GM12875 (cell line): ENCODE data around the gene FAM110A.

Experiments
- H3K4me3 ChIP-seq: one replicate; pipeline ENCODE4 v1.5.1; 2011; ENCODE audit warnings: low read depth, low read length, control low read depth
- TF ChIP-seq, protein P1 (sequence below): IDR thresholded peaks from 2 replicates; pipeline ENCODE4 v1.5.1; 2011; ENCODE audit warnings: low read depth, mild to moderate bottlenecking, control low read depth, inconsistent platforms, low read length, moderate library complexity, borderline replicate concordance; ENCODE audit not compliant: insufficient read depth

The FAM110A gene

DNA sequence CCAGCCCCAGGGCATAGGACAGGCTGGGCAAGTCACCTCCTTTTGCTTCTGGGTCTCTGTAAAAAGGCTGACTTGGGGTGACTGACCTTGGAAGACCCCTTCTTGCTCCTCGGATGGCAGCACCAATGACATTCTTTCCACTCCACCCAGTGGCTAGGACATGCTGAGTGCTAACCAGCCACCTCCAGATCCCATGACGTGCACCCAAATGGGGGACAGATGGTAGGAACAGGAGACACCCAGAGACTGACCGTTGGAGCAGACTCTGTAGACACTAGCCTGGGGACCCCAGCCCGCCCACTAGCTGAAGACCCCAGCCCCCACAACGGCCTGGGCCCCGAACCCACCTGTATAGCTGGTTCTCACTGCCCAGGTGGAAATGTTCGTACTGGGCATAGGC, 44.3 kb downstream of the FAM110A start:
- H3K4me3 ChIP-seq = no peak overlapping the region
- TF ChIP-seq, protein P1, sequence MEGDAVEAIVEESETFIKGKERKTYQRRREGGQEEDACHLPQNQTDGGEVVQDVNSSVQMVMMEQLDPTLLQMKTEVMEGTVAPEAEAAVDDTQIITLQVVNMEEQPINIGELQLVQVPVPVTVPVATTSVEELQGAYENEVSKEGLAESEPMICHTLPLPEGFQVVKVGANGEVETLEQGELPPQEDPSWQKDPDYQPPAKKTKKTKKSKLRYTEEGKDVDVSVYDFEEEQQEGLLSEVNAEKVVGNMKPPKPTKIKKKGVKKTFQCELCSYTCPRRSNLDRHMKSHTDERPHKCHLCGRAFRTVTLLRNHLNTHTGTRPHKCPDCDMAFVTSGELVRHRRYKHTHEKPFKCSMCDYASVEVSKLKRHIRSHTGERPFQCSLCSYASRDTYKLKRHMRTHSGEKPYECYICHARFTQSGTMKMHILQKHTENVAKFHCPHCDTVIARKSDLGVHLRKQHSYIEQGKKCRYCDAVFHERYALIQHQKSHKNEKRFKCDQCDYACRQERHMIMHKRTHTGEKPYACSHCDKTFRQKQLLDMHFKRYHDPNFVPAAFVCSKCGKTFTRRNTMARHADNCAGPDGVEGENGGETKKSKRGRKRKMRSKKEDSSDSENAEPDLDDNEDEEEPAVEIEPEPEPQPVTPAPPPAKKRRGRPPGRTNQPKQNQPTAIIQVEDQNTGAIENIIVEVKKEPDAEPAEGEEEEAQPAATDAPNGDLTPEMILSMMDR = no peak

DNA sequence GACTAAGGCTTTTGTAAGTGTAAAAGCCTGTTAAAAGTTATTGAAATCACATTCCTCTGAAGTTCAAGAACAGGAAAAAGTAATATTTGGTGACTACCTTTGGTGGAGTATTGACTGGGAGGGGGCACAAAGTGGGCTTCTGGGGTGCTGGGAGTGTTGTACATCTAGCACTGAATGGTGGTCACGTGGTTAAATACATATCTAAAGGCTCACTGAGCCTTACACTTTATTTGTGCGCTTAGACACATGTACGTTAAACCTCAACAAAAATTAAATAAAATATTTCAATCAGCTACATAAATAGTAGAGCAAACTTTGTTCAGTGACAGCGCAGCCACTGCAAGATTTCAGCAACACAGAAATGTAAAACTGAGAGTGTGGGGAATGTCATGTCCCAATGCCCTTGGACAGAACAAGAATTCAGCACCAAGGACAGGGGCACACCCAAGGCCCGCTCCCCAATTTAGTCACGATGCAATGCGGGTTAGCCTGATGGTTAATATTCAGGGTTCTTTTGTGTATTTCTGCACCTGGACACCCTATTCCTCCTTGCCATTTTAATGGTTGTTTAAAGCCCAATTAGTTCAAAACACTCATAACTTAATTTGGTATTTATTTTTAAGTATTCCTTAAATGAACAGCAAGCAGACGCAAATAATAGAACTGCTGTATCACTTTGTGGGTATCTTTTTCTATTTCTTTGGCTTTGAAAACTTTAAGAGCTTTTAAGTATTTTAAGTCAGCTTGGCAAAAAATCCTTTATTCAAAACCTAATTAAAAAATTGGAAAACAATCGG, 45.2 kb downstream of the FAM110A start:
- no peak overlapping the region for H3K4me3 ChIP-seq
- TF ChIP-seq, protein P1 = no peak

DNA sequence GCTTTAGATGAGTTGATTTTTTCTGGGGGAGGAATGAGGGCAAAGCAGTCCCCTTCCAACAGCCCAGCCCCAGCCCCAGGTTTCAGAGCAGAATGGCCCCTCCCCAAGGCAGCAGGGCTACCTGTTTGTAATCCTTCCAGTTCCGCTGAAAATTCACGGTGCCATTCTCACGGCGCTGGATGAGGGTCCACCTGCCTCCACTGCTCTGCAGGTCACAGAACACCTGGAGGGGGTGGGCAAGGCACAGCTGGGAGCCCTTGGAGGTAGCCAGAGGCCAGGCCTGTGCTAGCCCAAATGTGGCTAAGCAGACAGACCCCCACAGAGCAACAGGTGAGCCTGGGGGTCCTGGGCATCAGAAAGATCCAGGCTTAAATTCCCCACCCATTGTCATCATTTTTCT, 46.1 kb downstream of the FAM110A start:
- TF ChIP-seq, protein P1 = no peak

DNA sequence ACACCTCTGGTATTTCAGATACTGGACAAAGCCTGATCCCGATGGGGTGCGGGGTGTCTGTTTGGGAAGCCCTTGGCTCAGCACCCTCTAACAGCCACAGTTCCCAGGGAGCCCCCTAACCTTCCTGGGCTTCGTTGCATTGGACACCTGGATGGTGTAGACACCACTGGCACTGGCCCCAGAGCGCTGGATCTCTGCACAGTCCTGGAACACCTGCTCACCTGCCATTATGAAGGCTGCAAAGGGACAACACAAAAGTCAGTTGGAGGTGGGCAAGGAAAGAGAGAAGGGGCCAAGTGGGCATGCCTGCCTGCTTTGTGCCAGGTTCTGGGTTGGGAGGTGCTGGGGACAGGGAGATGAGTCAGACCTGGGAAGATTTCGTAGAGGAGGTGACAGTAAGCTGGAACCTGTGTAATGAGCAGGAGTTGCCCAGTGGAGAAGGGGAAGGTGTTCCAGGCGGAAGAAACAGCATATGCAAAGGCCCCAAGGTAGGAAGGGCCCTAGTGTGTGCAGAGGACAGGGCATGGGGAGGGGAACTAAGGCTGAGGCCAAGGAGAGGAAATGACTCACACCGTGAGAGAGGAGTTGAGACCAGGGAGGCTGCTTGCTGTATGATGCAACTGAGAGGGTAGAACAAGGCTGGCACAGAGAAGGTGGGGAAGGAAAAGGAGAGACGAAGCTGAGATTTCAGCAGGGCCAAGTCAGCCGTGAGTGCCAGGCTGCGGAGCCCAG, 47.7 kb downstream of the FAM110A start:
- H3K4me3 ChIP-seq = no peak overlapping the region
- TF ChIP-seq, protein P1 = no peak

More for the DNA sequence above, 46.1 kb downstream of the FAM110A start:
- no peak overlapping the region for H3K4me3 ChIP-seq

DNA sequence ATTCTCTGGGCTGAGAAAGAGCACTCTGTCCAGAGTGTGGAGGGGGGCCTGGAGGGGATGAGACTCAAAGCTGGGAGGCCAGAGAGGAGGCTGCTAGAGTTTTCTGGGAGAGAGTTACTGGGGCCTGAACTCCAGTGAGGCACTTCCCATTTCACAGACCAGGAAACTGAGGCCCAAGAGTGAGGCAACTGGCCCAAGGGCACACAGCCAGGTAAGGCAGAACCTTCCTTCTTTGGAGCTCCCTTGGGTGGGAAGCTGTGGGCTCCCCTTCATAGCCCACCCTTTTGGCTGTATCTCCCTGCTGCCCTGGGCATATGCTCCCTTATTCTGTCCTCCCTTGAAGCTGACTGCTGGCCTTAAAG, 48.2 kb downstream of the FAM110A start:
- H3K4me3 ChIP-seq = no peak overlapping the region
- TF ChIP-seq, protein P1 = no peak

DNA sequence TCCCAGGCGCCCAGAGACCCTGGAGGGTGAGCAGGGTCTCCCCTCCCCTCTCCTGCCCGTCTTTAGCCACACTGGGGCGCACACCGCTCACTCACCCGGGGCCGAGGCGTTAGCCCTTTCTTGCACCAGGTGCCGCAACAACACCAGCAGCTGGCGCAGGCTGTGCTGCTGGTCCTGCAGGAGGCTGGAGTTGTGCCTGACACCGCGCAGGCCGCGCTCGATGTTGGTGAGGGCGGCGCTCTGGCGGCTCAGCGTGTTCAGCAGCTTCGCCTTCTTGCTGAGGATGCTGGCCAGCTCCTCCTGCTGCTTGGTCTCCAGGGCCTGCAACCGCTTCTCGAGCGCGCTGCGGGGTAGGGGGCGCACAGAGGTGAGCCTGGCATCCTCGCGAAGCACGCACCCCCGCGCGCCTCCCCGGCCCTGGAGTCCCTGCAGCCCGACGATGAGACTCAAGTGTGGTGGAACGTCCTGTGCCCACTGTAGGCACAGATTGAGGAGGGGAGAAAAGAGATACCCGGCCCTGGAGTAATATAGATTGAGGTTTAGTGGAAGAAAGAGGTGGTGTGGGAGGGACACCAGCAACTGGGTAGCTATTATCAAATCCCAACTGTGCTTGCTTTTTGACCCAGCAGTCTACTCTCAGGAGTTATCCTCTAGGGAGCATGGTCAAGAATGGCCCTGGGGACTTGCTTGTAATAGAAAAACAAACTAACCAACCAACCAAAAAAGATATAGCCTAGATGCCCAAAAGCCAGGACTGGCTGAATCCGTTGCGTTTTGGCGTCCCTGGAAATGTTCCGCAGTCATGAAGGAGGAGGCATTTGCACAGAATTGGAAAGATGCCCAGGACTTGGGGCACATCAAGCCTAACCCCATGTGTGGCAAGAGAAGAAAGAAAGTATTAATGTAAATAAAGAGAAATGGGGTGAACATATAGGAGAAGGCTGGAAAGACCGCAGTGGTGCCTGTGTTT, 51.8 kb downstream of the FAM110A start:
- no peak overlapping the region for H3K4me3 ChIP-seq
- TF ChIP-seq, protein P1 = no peak
